MCF 10A (cell line): ENCODE measurements around the gene DNAJB2. TPM values are rescaled to one million over a fixed set of nuclear protein-coding genes. Genes with fewer than 3 reads are reported as not detected.

ENCODE experiments used
- BruUV-seq: library from RNA; stranded (reverse); fragments of 400-500 nt; replicated peaks from 2 replicates; lab custom pipeline; 2021; lab: Mats Ljungman, UMichigan
- CTCF ChIA-PET: fragments of 300-600 bp; sonication (Branson Sonifier 250); formaldehyde crosslinking; extraction: SDS; loops from one replicate; lab custom pipeline; 2021; ENCODE audit warnings: antibody characterized with exemption, inconsistent platforms; lab: Yijun Ruan, JAX
- POLR2A ChIA-PET: fragments of 300-600, 350-650 bp; sonication (Branson Sonifier 250); formaldehyde crosslinking; extraction: SDS; loops from one replicate; lab custom pipeline; 2020; ENCODE audit warnings: antibody characterized with exemption, inconsistent platforms; lab: Yijun Ruan, JAX
- DNase-seq: peaks from one replicate; pipeline ENCODE4 v3.0.0-alpha.2; 2018; ENCODE audit not compliant: unreplicated experiment
- H3K27ac Mint-ChIP-seq: one replicate; pipeline ENCODE4 v1.8.0; 2022; ENCODE audit warnings: mild to moderate bottlenecking, low read depth, mixed read lengths; ENCODE audit not compliant: unreplicated experiment
- H3K27me3 Mint-ChIP-seq: one replicate; pipeline ENCODE4 v1.8.0; 2022; ENCODE audit warnings: mixed read lengths; ENCODE audit not compliant: insufficient read depth, unreplicated experiment
- H3K36me3 Mint-ChIP-seq: one replicate; pipeline ENCODE4 v1.8.0; 2022; ENCODE audit warnings: mild to moderate bottlenecking, moderate library complexity, mixed read lengths; ENCODE audit not compliant: insufficient read depth, unreplicated experiment
- H3K4me1 Mint-ChIP-seq: one replicate; pipeline ENCODE4 v1.8.0; 2022; ENCODE audit warnings: mixed read lengths; ENCODE audit not compliant: insufficient read depth, unreplicated experiment
- H3K4me3 Mint-ChIP-seq: one replicate; pipeline ENCODE4 v1.8.0; 2022; ENCODE audit warnings: mild to moderate bottlenecking, moderate library complexity, mixed read lengths; ENCODE audit not compliant: unreplicated experiment
- H3K9me3 Mint-ChIP-seq: one replicate; pipeline ENCODE4 v1.8.0; 2022; ENCODE audit warnings: mixed read lengths; ENCODE audit not compliant: unreplicated experiment
- CTCF ChIP-seq: fragments of 200-600 bp; IDR thresholded peaks from one replicate; pipeline ENCODE4 v1.8.0; 2022; ENCODE audit warnings: antibody characterized with exemption, mild to moderate bottlenecking; ENCODE audit not compliant: unreplicated experiment
- intact Hi-C: fragments of 100-400 bp; cut with micrococcal nuclease; formaldehyde crosslinking; loops from 2 replicates; pipeline ENCODE4 v1.14.1; 2022
- total RNA-seq: library from RNA; stranded (reverse); gene quantifications from 2 replicates; pipeline ENCODE4 v1.2.3, GENCODE V29; 2022

The DNAJB2 gene
- total RNA-seq, 1 experiment from 2014 or later, result 59.8 TPM

GRCh38 chr2:219294356-219295351, 15.5 kb downstream of the DNAJB2 start:
- TF ChIP-seq CTCF, result peak; percentile 99
- Mint-ChIP-seq H3K27ac (peak overlapping the region; percentile 40), H3K9me3 (no peaks in the 10 kb centered on the region), H3K4me3 (peak overlapping the region; percentile 68), H3K36me3 (peaks cover 6% of the 10 kb centered on the region), H3K4me1 (peaks cover 17% of the 10 kb centered on the region), H3K27me3 (peaks cover 2% of the 10 kb centered on the region)
- ChIA-PET CTCF (interaction anchor here (0.5 to 17.4 kb wide), 61 partner anchors 9 to 731 kb away, joined by 3 to 445 read pairs (median 5); partner anchors contain the start of genes ABCB6, ANKZF1, ATG9A and CNPPD1), POLR2A (interaction anchor here (0.6 to 11.1 kb wide), 14 partner anchors 17 to 135 kb away, joined by 3 to 170 read pairs (median 8); partner anchors contain the start of genes ANKZF1, ATG9A, CNPPD1 and DNAJB2)
- no TSS peak for BruUV-seq
- peak; percentile 79 for DNase-seq
- intact Hi-C loops, result loop anchor here (2.0 to 5.0 kb wide), 4 partner anchors 16 to 124 kb away; partner anchors contain the start of genes ANKZF1, ATG9A, DNAJB2 and GLB1L

- CTCF ChIA-PET, result interaction anchor here (0.5 to 17.4 kb wide), 17 partner anchors 14 to 657 kb away, joined by 3 to 445 read pairs (median 9); partner anchors contain the start of genes ABCB6, ANKZF1, ATG9A and CNPPD1
- no peak for TF ChIP-seq CTCF
- POLR2A ChIA-PET, result interaction anchor here (1.7 to 11.1 kb wide), 6 partner anchors 19 to 120 kb away, joined by 6 to 170 read pairs (median 26); partner anchors contain the start of genes ANKZF1, ATG9A, CNPPD1 and DNAJB2
- Mint-ChIP-seq H3K27ac (peak overlapping the region; percentile 40), H3K9me3 (no peaks in the 10 kb centered on the region), H3K27me3 (peaks cover 17% of the 10 kb centered on the region), H3K36me3 (peaks cover 6% of the 10 kb centered on the region), H3K4me3 (no peak overlapping the region), H3K4me1 (peaks cover 11% of the 10 kb centered on the region)
- BruUV-seq, result no TSS peak
- no peak for DNase-seq
- intact Hi-C loops, result loop anchor here (5.0 kb wide), 1 partner anchor 49 kb away; the partner anchor contains the start of genes GLB1L and STK16
Observed at GRCh38 chr2:219296142-219296541, 17.0 kb downstream of the DNAJB2 start.

- CTCF ChIA-PET, result interaction anchor here (0.5 to 17.4 kb wide), 9 partner anchors 16 to 453 kb away, joined by 3 to 445 read pairs (median 15); partner anchors contain the start of genes ABCB6, ANKZF1, ATG9A and DNAJB2
- peaks cover 24% of the 10 kb centered on the region for H3K27me3 Mint-ChIP-seq
Observed at GRCh38 chr2:219296631-219297391, 17.6 kb downstream of the DNAJB2 start.

More at GRCh38 chr2:219296631-219297391, 17.6 kb downstream of the DNAJB2 start:
- TF ChIP-seq CTCF, result no peak
- BruUV-seq, result no TSS peak
- no peaks in the 10 kb centered on the region for H3K9me3 Mint-ChIP-seq
- H3K27ac Mint-ChIP-seq, result no peak overlapping the region
- DNase-seq, result no peak
- H3K4me1 Mint-ChIP-seq, result peaks cover 11% of the 10 kb centered on the region
- intact Hi-C loops, result loop anchor here (5.0 kb wide), 1 partner anchor 50 kb away; the partner anchor contains the start of genes GLB1L and STK16
- POLR2A ChIA-PET, result interaction anchor here (11.1 kb wide), 1 partner anchor 20 kb away, joined by 170 read pairs; the partner anchor contains the start of gene DNAJB2
- no peak overlapping the region for H3K4me3 Mint-ChIP-seq
- peaks cover 6% of the 10 kb centered on the region for H3K36me3 Mint-ChIP-seq
